ENCODE results near the gene CFAP53.

DNA sequence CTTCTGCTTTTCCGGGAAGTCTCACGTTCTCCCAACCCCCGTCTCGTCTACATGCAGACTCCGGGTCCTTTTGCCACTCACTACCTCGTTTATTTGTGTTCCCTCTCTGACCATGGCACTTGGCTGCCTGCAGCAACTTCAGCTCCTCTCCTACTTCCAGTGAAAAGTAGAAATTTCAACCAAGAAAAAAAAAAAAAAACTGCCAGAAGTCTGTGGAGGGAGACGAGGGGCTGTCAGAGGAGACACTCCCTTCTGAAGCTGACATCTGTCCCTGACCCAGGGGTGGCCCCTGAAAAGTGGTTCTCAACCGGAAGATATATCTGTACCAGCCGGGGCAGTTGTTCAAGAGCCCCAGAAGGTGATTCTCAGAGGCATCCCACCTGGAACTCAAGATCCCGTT lies 70.6 kb downstream of the CFAP53 start:
- TF ChIP-seq, protein P1, sequence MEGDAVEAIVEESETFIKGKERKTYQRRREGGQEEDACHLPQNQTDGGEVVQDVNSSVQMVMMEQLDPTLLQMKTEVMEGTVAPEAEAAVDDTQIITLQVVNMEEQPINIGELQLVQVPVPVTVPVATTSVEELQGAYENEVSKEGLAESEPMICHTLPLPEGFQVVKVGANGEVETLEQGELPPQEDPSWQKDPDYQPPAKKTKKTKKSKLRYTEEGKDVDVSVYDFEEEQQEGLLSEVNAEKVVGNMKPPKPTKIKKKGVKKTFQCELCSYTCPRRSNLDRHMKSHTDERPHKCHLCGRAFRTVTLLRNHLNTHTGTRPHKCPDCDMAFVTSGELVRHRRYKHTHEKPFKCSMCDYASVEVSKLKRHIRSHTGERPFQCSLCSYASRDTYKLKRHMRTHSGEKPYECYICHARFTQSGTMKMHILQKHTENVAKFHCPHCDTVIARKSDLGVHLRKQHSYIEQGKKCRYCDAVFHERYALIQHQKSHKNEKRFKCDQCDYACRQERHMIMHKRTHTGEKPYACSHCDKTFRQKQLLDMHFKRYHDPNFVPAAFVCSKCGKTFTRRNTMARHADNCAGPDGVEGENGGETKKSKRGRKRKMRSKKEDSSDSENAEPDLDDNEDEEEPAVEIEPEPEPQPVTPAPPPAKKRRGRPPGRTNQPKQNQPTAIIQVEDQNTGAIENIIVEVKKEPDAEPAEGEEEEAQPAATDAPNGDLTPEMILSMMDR (IDR thresholded peaks at IDR 0.05): no peak
- no peak for TF ChIP-seq POLR2A (IDR thresholded peaks at IDR 0.05)
